GM12892 (cell line): ENCODE data around the gene AMBRA1.

ENCODE experiments used
- POLR2A ChIP-seq: IDR thresholded peaks from 2 replicates; pipeline ENCODE4 v1.6.1; 2011; ENCODE audit warnings: low read depth, low read length, control low read depth
- TAF1 ChIP-seq: IDR thresholded peaks from 2 replicates; pipeline ENCODE4 v1.6.1; 2011; ENCODE audit warnings: low read depth, mild to moderate bottlenecking, control low read depth, low read length, borderline replicate concordance

DNA sequence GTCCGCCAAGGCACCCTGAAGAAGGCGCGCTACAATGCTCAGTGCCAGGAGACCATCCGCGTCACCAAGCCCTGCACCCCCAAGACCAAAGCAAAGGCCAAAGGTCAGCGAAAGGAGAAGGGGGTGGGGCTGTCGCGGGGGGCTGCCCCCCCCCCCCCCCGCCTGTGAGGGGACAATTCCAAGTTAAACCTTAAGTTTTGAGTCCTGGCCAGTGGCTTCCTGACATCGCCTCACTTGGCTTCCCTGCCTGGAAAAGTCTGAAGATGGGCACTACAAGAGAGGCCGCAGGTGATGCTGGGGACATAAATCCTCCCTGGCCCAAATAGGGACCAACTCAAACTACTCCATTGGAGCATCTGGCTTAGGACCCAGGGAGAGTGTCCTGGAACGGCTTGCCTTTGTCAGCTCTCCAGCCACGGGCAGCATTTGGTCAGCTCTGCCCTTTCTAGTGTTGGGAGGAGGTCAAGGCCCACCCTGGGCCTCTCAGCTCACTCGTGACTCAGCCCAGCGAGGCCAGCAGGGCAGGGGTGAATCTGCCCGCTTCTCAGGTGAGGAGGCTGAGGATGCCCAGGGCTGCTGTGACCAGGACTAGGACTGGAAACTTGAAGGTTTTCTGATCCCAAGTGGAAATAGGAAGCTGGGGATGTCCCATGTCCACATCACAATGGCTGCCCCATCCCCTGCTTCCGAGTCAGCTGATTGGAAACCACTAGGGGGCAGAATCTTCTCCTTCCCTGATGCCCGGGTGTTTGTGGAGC is 211.0 kb downstream of the AMBRA1 start:
- no peak for TF ChIP-seq TAF1
- no peak for TF ChIP-seq POLR2A
